Endothelial cell of umbilical vein (primary cell): ENCODE data around the gene EFTUD2.

Experiments
- EZH2 ChIP-seq: IDR thresholded peaks from 2 replicates; pipeline ENCODE4 v1.6.1; 2012; ENCODE audit warnings: borderline replicate concordance, low read depth, mild to moderate bottlenecking, moderate library complexity, low read length, inconsistent platforms; ENCODE audit not compliant: severe bottlenecking
- FOS ChIP-seq: IDR thresholded peaks from 2 replicates; pipeline ENCODE4 v1.6.1; 2011; ENCODE audit warnings: mild to moderate bottlenecking, low read length, moderate library complexity, borderline replicate concordance; ENCODE audit not compliant: insufficient read depth
- GATA2 ChIP-seq: IDR thresholded peaks from 2 replicates; pipeline ENCODE4 v1.7.0; 2011; ENCODE audit warnings: low read depth, mild to moderate bottlenecking, moderate library complexity, mixed read lengths, low read length; ENCODE audit not compliant: insufficient read length, insufficient read depth
- JUN ChIP-seq: IDR thresholded peaks from 2 replicates; pipeline ENCODE4 v1.6.1; 2011; ENCODE audit warnings: borderline replicate concordance, low read depth; ENCODE audit not compliant: insufficient read length, insufficient read depth
- POLR2A ChIP-seq: IDR thresholded peaks from 2 replicates; pipeline ENCODE4 v1.6.1; 2012; ENCODE audit warnings: low read depth, mild to moderate bottlenecking, control low read depth, low read length
- POLR2AphosphoS5 ChIP-seq: IDR thresholded peaks from 2 replicates; pipeline ENCODE4 v1.6.1; 2012; ENCODE audit warnings: low read depth, mild to moderate bottlenecking, control low read depth, low read length, moderate library complexity; ENCODE audit not compliant: insufficient read depth
- TF ChIP-seq, protein P1 (sequence below), 2 donors: IDR thresholded peaks; 1 replicate in 1 of 2; 2 replicates in 1 of 2; pipeline ENCODE4 v1.5.1; 2011; ENCODE audit warnings: low read length in 2 of 2, mild to moderate bottlenecking in 2 of 2, moderate library complexity in 2 of 2, control low read depth in 1 of 2, inconsistent platforms in 1 of 2, low read depth in 1 of 2; ENCODE audit not compliant: insufficient read depth in 1 of 2; ENCODE audit errors: extremely low read depth in 1 of 2
- TF ChIP-seq, protein P2 (sequence below): IDR thresholded peaks from 2 replicates; pipeline ENCODE4 v1.6.1; 2011; ENCODE audit not compliant: insufficient read depth, insufficient read length

- TF ChIP-seq POLR2AphosphoS5 (no peak), FOS (no peak), JUN (no peak), EZH2 (no peak), POLR2A (no peak), GATA2 (no peak)
- TF ChIP-seq, protein P1, sequence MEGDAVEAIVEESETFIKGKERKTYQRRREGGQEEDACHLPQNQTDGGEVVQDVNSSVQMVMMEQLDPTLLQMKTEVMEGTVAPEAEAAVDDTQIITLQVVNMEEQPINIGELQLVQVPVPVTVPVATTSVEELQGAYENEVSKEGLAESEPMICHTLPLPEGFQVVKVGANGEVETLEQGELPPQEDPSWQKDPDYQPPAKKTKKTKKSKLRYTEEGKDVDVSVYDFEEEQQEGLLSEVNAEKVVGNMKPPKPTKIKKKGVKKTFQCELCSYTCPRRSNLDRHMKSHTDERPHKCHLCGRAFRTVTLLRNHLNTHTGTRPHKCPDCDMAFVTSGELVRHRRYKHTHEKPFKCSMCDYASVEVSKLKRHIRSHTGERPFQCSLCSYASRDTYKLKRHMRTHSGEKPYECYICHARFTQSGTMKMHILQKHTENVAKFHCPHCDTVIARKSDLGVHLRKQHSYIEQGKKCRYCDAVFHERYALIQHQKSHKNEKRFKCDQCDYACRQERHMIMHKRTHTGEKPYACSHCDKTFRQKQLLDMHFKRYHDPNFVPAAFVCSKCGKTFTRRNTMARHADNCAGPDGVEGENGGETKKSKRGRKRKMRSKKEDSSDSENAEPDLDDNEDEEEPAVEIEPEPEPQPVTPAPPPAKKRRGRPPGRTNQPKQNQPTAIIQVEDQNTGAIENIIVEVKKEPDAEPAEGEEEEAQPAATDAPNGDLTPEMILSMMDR (IDR thresholded peaks at IDR 0.05; ENCODE audit: extremely low read depth in 1 of 2, insufficient read depth in 1 of 2, low read depth in 1 of 2, low read length in 2 of 2): no peak
- TF ChIP-seq, protein P2, sequence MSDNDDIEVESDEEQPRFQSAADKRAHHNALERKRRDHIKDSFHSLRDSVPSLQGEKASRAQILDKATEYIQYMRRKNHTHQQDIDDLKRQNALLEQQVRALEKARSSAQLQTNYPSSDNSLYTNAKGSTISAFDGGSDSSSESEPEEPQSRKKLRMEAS: no peak
Observed at GRCh38 chr17:44928950-44929720, 29.9 kb upstream of the EFTUD2 start.
